ENCODE measurements around the gene ABI3BP. TPM values are rescaled to one million over a fixed set of nuclear protein-coding genes. Genes with fewer than 3 reads are reported as not detected.

The ABI3BP gene
- total and polyA plus RNA-seq, 11 donors: 7.8 to 96.6 (median 26.4) TPM

DNA sequence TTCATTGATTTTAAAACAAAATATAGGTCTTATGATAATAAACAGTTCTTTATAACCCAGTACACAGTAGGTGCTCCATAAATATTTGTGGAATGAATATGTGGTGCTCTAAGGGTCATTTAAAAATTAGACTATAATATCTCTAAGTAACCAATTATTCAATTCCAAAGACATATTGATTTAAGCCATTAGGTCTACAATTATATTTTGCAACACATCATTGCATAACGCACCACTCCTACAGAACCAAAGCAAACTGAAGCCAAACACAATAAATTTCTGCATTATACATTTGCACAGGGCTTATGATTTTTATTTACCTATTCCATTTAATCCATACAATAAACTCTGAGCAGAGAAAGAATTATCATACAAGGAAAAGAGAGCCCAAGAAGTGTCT is 104.3 kb downstream of the ABI3BP start:
- intact Hi-C loops (cut with DNase I): no loop called here

DNA sequence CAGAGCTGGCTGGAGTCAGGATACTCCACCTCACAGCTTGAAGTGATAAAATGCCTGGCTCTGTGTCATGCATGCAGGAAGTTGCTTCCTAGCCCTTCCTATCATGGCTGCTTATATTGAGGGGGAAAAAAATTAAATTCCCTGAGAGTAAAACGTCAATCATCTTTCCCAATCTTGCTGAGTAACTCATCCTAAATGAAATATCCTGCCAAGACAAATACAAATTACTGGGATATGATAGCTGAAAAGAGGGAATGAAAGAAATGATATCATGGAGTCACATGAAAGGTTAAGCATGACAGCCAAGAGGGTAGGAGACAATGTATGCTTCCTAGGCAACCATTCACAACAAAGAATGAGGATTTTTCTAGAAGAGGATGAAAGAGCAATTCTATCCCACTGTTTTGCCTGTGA is 110.6 kb downstream of the ABI3BP start:
- no peaks in the 10 kb centered on the region for H3K27me3 ChIP-seq
- H3K9me3 ChIP-seq: no peaks in the 10 kb centered on the region
- peak overlapping the region in 3 of 12 donors; percentile 1 to 19 (median 10) for H3K27ac ChIP-seq
- peaks cover 0 to 27% (median 0%) of the 10 kb centered on the region in 12 donors for H3K4me1 ChIP-seq
- WGBS, 4 donors: 27 to 41% (median 31%) methylated on average over 1 of the region's 1 CpG
- intact Hi-C loops (cut with DNase I): no loop called here
- H3K4me3 ChIP-seq: no peak overlapping the region
- DNase-seq (no peak), ATAC-seq (peak in 2 of 4 donors; percentile 53 to 61)
- peaks cover 0 to 2% (median 0%) of the 10 kb centered on the region in 9 donors for H3K36me3 ChIP-seq
- no peak for TF ChIP-seq POLR2A (IDR thresholded peaks at IDR 0.05)

More for the DNA sequence above, 104.3 kb downstream of the ABI3BP start:
- DNase-seq: no peak
- H3K36me3 ChIP-seq: peaks cover 0 to 8% (median 0%) of the 10 kb centered on the region in 9 donors
- WGBS, 4 donors: 96 to 98% (median 96%) methylated on average over 1 of the region's 1 CpG
- TF ChIP-seq POLR2A (IDR thresholded peaks at IDR 0.05): no peak
- TF ChIP-seq, protein P1, sequence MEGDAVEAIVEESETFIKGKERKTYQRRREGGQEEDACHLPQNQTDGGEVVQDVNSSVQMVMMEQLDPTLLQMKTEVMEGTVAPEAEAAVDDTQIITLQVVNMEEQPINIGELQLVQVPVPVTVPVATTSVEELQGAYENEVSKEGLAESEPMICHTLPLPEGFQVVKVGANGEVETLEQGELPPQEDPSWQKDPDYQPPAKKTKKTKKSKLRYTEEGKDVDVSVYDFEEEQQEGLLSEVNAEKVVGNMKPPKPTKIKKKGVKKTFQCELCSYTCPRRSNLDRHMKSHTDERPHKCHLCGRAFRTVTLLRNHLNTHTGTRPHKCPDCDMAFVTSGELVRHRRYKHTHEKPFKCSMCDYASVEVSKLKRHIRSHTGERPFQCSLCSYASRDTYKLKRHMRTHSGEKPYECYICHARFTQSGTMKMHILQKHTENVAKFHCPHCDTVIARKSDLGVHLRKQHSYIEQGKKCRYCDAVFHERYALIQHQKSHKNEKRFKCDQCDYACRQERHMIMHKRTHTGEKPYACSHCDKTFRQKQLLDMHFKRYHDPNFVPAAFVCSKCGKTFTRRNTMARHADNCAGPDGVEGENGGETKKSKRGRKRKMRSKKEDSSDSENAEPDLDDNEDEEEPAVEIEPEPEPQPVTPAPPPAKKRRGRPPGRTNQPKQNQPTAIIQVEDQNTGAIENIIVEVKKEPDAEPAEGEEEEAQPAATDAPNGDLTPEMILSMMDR (IDR thresholded peaks at IDR 0.05): no peak
- no peaks in the 10 kb centered on the region for H3K9me3 ChIP-seq
- no peak for ATAC-seq
- H3K4me3 ChIP-seq: no peak overlapping the region
- no peaks in the 10 kb centered on the region for H3K27me3 ChIP-seq
- peaks cover 0 to 5% (median 0%) of the 10 kb centered on the region in 12 donors for H3K4me1 ChIP-seq
- H3K27ac ChIP-seq: no peak overlapping the region

DNA sequence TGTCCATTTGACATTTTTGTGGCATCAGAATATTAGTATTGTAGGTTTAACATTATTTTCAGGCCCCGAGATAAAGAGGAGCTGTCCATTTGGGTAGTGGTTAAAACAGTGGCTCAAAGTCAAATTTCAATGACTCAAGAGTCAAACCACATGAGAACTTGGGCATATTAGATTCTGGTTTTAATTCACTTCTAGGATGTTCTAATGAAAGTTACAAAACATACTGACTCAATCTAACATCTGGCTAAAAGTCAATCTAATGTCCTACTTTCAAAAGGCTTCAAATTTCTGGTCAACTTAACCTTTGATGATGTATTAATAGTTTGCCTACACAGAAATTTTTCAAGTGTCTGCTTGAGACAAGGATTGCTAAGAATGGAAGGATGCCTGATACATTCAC is 112.4 kb downstream of the ABI3BP start:
- no peaks in the 10 kb centered on the region for H3K36me3 ChIP-seq
- TF ChIP-seq POLR2A (IDR thresholded peaks at IDR 0.05): no peak
- TF ChIP-seq, protein P1 (IDR thresholded peaks at IDR 0.05): no peak
- peak overlapping the region in 8 of 12 donors; percentile 1 to 62 (median 26) for H3K27ac ChIP-seq
- H3K4me3 ChIP-seq: no peak overlapping the region
- peaks cover 0 to 28% (median 0%) of the 10 kb centered on the region in 12 donors for H3K4me1 ChIP-seq
- ATAC-seq (peak in 3 of 4 donors; percentile 21 to 64 (median 46)), DNase-seq (no peak)
- H3K27me3 ChIP-seq: no peaks in the 10 kb centered on the region
- 72 to 82% (median 80%) methylated on average over 1 of the region's 1 CpG for WGBS, 4 donors
- intact Hi-C loops (cut with DNase I): no loop called here
- H3K9me3 ChIP-seq: no peaks in the 10 kb centered on the region

DNA sequence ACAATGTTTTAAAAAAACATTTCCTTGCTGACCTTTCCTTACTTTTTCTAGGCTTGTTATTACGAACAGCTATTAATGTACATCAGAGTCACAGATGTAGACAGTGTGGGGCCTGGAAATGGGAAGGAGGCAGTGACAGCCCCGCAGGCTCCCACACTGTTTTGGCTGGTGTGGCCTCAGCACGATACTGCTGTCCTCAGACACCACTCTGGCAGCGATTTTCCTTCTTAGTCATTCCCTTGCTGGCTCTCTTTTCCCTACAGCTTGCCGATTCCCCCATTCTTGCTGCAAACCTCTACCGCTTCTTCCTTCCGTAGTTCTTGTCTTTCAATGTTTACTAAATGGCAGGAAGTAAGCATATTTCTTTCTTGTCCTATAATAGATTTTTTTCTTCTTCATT is 113.1 kb downstream of the ABI3BP start:
- peak in 4 of 5 donors; percentile 35 to 62 (median 44) for DNase-seq
- Histone ChIP-seq H3K9me3 (no peaks in the 10 kb centered on the region), H3K4me3 (no peak overlapping the region), H3K4me1 (peaks cover 0 to 36% (median 3%) of the 10 kb centered on the region in 12 donors), H3K27ac (peak overlapping the region in 10 of 12 donors; percentile 0 to 62 (median 20)), H3K36me3 (no peaks in the 10 kb centered on the region), H3K27me3 (no peaks in the 10 kb centered on the region)
- intact Hi-C loops (cut with DNase I): no loop called here
- TF ChIP-seq, protein P1 (IDR thresholded peaks at IDR 0.05): no peak
- TF ChIP-seq POLR2A (IDR thresholded peaks at IDR 0.05): no peak
- ATAC-seq: peak; percentile 69 to 86 (median 78)
- WGBS, 4 donors: 53 to 64% (median 59%) methylated on average over 7 of the region's 7 CpGs
